K562 (cell line): Measurements from ENCODE around the gene CRY2. TPM values are rescaled to one million over a fixed set of nuclear protein-coding genes. Genes with fewer than 3 reads are reported as not detected.

Experiments used
- ATAC-seq: fragments of 200-7000 bp; cut with Tn5 transposase; 3 replicates; pipeline ENCODE4 v1.9.1; 2020; ENCODE audit warnings: moderate library complexity
- BruUV-seq: library from RNA; stranded (reverse); fragments of 400-500 nt; replicated peaks from 2 replicates; lab custom pipeline; 2021; lab: Mats Ljungman, UMichigan
- CTCF ChIA-PET: fragments of 300-600 bp; formaldehyde crosslinking; extraction: SDS; loops from one replicate; lab custom pipeline; 2021; ENCODE audit warnings: low intra/inter-chr PET ratio; lab: Yijun Ruan, JAX
- POLR2A ChIA-PET: fragments of 300-600, 350-650 bp; sonication (Branson Sonifier 250); formaldehyde crosslinking; extraction: SDS; loops from one replicate; lab custom pipeline; 2021; ENCODE audit warnings: antibody characterized with exemption, inconsistent platforms; lab: Yijun Ruan, JAX
- DNase-seq, 4 experiments: peaks; one replicate each; pipeline versions ENCODE4 v3.0.0 to v3.0.0-alpha.2; 2011 to 2018; ENCODE audit warnings: low spot score in 3 of 4, mixed read lengths in 3 of 4; ENCODE audit errors: extremely low read depth in 1 of 4
- FAIRE-seq: peaks from 2 replicates; lab custom pipeline; 2011; peaks lifted over from hg19 to GRCh38; lab: Jason Lieb, UNC
- H2AFZ ChIP-seq: 2 replicates; pipeline ENCODE4 v1.6.0; 2011; ENCODE audit warnings: low read depth, low read length, control low read depth, inconsistent platforms
- H3K27ac ChIP-seq: fragments of 200-600 bp; 3 replicates; pipeline ENCODE4 v1.8.0; 2011; ENCODE audit warnings: low read depth, mild to moderate bottlenecking, control low read depth, inconsistent platforms, low read length, moderate library complexity, mixed read lengths; ENCODE audit errors: extremely low read depth
- H3K27me3 ChIP-seq, 2 experiments: fragments of 300-600 bp in 1 of 2; 2 replicates in 1 of 2; 3 replicates in 1 of 2; pipeline versions ENCODE4 v1.6.0 to v1.8.0; 2011; ENCODE audit warnings: inconsistent platforms in 2 of 2, low read length in 2 of 2, mild to moderate bottlenecking in 1 of 2, mixed read lengths in 1 of 2, moderate library complexity in 1 of 2; ENCODE audit not compliant: control insufficient read depth in 2 of 2, insufficient read depth in 2 of 2
- H3K36me3 ChIP-seq: fragments of 300-600 bp; 3 replicates; pipeline ENCODE4 v1.8.0; 2011; ENCODE audit warnings: mild to moderate bottlenecking, low read length, inconsistent platforms; ENCODE audit not compliant: control insufficient read depth, insufficient read depth
- H3K4me1 ChIP-seq, 2 experiments: fragments of 200-600 bp in 1 of 2; replicated peaks in 1 of 2; 2 replicates in 1 of 2; 3 replicates in 1 of 2; pipeline versions ENCODE4 v1.5.1 to v1.8.0; 2011; ENCODE audit warnings: inconsistent platforms in 2 of 2, low read length in 2 of 2, mild to moderate bottlenecking in 1 of 2, mixed read lengths in 1 of 2, moderate library complexity in 1 of 2; ENCODE audit not compliant: control insufficient read depth in 2 of 2, insufficient read depth in 2 of 2
- H3K4me2 ChIP-seq: 2 replicates; pipeline ENCODE4 v1.6.1; 2011; ENCODE audit warnings: low read length, control low read depth, inconsistent platforms, mixed read lengths; ENCODE audit not compliant: insufficient read depth
- H3K4me3 ChIP-seq: fragments of 200-600 bp; sonication (generic), shearing (Covaris generic); 2 replicates; pipeline ENCODE4 v1.5.1; 2016; ENCODE audit warnings: control low read depth, inconsistent platforms
- H3K79me2 ChIP-seq: fragments of 200-600 bp; 3 replicates; pipeline ENCODE4 v1.8.0; 2011; ENCODE audit warnings: low read length, inconsistent platforms; ENCODE audit not compliant: control insufficient read depth, insufficient read depth
- H3K9ac ChIP-seq, 2 experiments: 2 replicates each; pipeline versions ENCODE4 v1.6.0 to v1.6.1; 2011; ENCODE audit warnings: low read depth in 2 of 2, low read length in 2 of 2, control low read depth in 1 of 2, inconsistent platforms in 1 of 2, mild to moderate bottlenecking in 1 of 2, mixed read lengths in 1 of 2; ENCODE audit not compliant: insufficient read depth in 1 of 2
- H3K9me1 ChIP-seq: one replicate; pipeline ENCODE4 v1.6.0; 2011; ENCODE audit warnings: inconsistent platforms, mild to moderate bottlenecking, low read length, moderate library complexity; ENCODE audit not compliant: control insufficient read depth, insufficient read depth
- H3K9me3 ChIP-seq: replicated peaks from 2 replicates; pipeline ENCODE4 v1.5.1; 2011; ENCODE audit warnings: low read depth, low read length, inconsistent platforms; ENCODE audit not compliant: control insufficient read depth, insufficient read depth
- H4K20me1 ChIP-seq: replicated peaks from 2 replicates; pipeline ENCODE4 v1.6.1; 2011; ENCODE audit warnings: low read length, inconsistent platforms, mixed read lengths; ENCODE audit not compliant: control insufficient read depth, insufficient read depth
- CEBPB ChIP-seq: fragments of 450-650 bp; IDR thresholded peaks from 2 replicates; pipeline ENCODE4 v1.6.1; 2016; ENCODE audit warnings: missing genetic modification characterization, missing compliant biosample characterization
- CREB3L1 ChIP-seq: fragments of 450-650 bp; IDR thresholded peaks from 2 replicates; pipeline ENCODE4 v1.6.1; 2014; ENCODE audit warnings: low read depth, mild to moderate bottlenecking, moderate library complexity, borderline replicate concordance
- THAP12 ChIP-seq: fragments of 250-450 bp; sonication (Bioruptor Pico); IDR thresholded peaks from 2 replicates; pipeline ENCODE4 v1.9.0; 2021; ENCODE audit warnings: mild to moderate bottlenecking, inconsistent platforms
- ZC3H8 ChIP-seq: fragments of 450-650 bp; IDR thresholded peaks from 2 replicates; pipeline ENCODE4 v1.6.1; 2017
- WGBS: fragments of 100-300 bp; shearing (Covaris generic); methylation state at CpG from one replicate; pipeline ENCODE4 v1.1.6; 2016; ENCODE audit warnings: low coverage, mixed read lengths; ENCODE audit not compliant: insufficient coverage; ENCODE audit errors: missing lambda C conversion rate; 5-methylcytosine and 5-hydroxymethylcytosine counted together
- in situ Hi-C: fragments of 300-500 bp; cut with MboI; formaldehyde crosslinking; loops from 4 replicates; pipeline ENCODE4 v1.15.0; 2018; ENCODE audit warnings: inconsistent platforms, mixed read lengths
- intact Hi-C: fragments of 100-400 bp; cut with micrococcal nuclease; formaldehyde crosslinking; loops from 2 replicates; pipeline ENCODE4 v1.14.2; 2022
- polyA plus RNA-seq, 8 experiments: library from polyadenylated mRNA; depleted of rRNA in 4 of 8; stranded (reverse) in 5 of 8; unstranded in 3 of 8; fragments of >200 nt; fragmentation: Nextera tagmentation in 2 of 8; fragmentation: Illumina TruSeq in 1 of 8; extraction: Ambion mirVana in 2 of 8; extraction: Trizol in 1 of 8; gene quantifications; 2 replicates each; pipeline versions ENCODE4 v1.2.1 to v1.2.3, GENCODE V29; 2011 to 2014; ENCODE audit warnings: inconsistent platforms in 1 of 8, missing spikeins in 1 of 8
- total RNA-seq, 7 experiments: library from RNA; depleted of rRNA in 6 of 7; stranded (reverse); fragments of >200 nt in 6 of 7; fragmentation: Illumina TruSeq in 2 of 7; extraction: Trizol in 2 of 7; gene quantifications; 2 replicates each; pipeline versions ENCODE4 v1.2.1 to v1.2.3, GENCODE V29; 2011 to 2021; ENCODE audit warnings: low replicate concordance in 1 of 7

Gene CRY2
- total and polyA plus RNA-seq, 9 of the 15 experiments (the other 6 are each of a cell fraction or from before 2014, with no cell fraction given): 2.3 to 23.9 (median 14.8) TPM

- Histone ChIP-seq H3K27me3 (peaks cover 0 to 16% of the 10 kb centered on the region in 2 experiments; a peak in 2 of 5 replicates), H3K27ac (no peak overlapping the region), H2AFZ (no peak overlapping the region), H3K9me1 (no peaks in the 10 kb centered on the region), H3K4me3 (no peak overlapping the region), H3K9ac (no peak overlapping the region), H3K9me3 (no peaks in the 10 kb centered on the region; the same call in 1 of the 2 replicates), H3K4me2 (no peak overlapping the region), H3K36me3 (no peaks in the 10 kb centered on the region), H3K79me2 (no peaks in the 10 kb centered on the region), H4K20me1 (no peaks in the 10 kb centered on the region; the same call in 1 of the 2 replicates), H3K4me1 (peaks cover 19% of the 10 kb centered on the region in 2 experiments)
- DNase-seq (no peak), ATAC-seq (no peak), FAIRE-seq (no peak)
- WGBS: 39% methylated on average over 2 of the region's 2 CpGs
- ChIA-PET CTCF (no interaction called here), POLR2A (interaction anchor here (0.8 kb wide), 1 partner anchor 12 kb away, joined by 5 read pairs; no protein-coding TSS in a partner anchor)
- no TSS peak for BruUV-seq
- intact Hi-C loops: loop anchor here (5.0 kb wide), 1 partner anchor 33 kb away; no protein-coding TSS in a partner anchor
- in situ Hi-C loops: no loop called here
- no peak for TF ChIP-seq CREB3L1
- TF ChIP-seq ZC3H8: no peak
- TF ChIP-seq CEBPB (tag): peak; percentile 37; the same call in 1 of the 2 replicates
- no peak for TF ChIP-seq THAP12
Observed at GRCh38 chr11:45830596-45830995, 16.7 kb upstream of the CRY2 start.
